Measurements from ENCODE around the gene GPR160.

Gene GPR160

GRCh38 chr3:170130532-170130931, 92.7 kb downstream of the GPR160 start:
- Histone ChIP-seq H3K27ac (no peak overlapping the region), H3K9me3 (ENCODE audit: severe bottlenecking) (no peaks in the 10 kb centered on the region), H3K36me3 (peaks cover 38% of the 10 kb centered on the region), H3K27me3 (ENCODE audit: insufficient read depth, low read depth, severe bottlenecking) (no peaks in the 10 kb centered on the region), H3K4me3 (ENCODE audit: low read depth, low read length) (no peak overlapping the region)
- TF ChIP-seq CTCF (IDR thresholded peaks at IDR 0.05; ENCODE audit: low read depth, low read length) = no peak
- DNase-seq = no peak

GRCh38 chr3:170132335-170132734, 94.5 kb downstream of the GPR160 start:
- no peak overlapping the region for H3K4me3 ChIP-seq (ENCODE audit: low read depth, low read length)
- no peaks in the 10 kb centered on the region for H3K9me3 ChIP-seq (ENCODE audit: severe bottlenecking)
- H3K27me3 ChIP-seq (ENCODE audit: insufficient read depth, low read depth, severe bottlenecking) = no peaks in the 10 kb centered on the region
- peaks cover 38% of the 10 kb centered on the region for H3K36me3 ChIP-seq
- H3K27ac ChIP-seq = no peak overlapping the region
- DNase-seq = no peak
- no peak for TF ChIP-seq CTCF (IDR thresholded peaks at IDR 0.05; ENCODE audit: low read depth, low read length)

All from WERI-Rb-1 (cell line).